ENCODE data around the gene ZC3H13.

The ZC3H13 gene

DNA sequence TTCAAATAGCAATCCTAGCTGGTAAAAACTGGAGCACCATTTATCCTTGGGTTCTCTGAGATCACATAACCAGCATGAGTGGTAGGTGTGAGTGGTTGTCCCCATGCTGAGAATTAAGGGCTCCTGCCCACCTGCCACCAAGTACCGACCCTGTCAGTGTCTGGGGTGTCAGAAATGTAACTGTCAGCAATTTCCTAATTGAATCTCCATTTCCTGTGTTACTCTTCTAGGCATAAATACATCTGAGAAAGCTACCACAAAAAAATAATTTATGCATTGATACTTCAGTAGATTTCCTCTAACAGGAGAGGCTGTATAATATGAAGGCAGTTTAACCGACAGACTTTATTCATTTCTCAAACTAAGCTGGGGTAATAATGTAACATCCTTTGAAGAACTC, 27.2 kb upstream of the ZC3H13 start:
- TF ChIP-seq GATA2 (IDR thresholded peaks at IDR 0.05; ENCODE audit: low read depth, low read length) (no peak), GATA3 (IDR thresholded peaks at IDR 0.05; ENCODE audit: low read depth, low read length) (no peak)

DNA sequence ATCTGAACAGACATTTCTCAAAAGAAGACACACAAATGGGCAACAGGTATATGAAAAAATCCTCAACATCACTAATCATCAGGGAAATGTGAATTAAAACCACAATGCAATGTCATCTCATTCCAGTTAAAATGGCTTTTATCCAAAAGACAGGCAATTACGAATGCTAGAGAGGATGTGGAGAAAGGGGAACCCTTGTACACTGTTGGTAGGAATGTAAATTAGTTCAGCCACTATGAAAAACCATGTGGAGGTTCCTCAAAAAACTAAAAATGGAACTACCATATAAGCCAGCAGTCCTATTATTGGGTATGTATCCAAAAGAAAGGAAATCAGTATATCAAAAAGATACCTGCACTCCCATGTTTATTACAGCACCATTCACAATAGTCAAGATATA, 24.7 kb upstream of the ZC3H13 start:
- TF ChIP-seq GATA2 (IDR thresholded peaks at IDR 0.05; ENCODE audit: low read depth, low read length) (no peak), GATA3 (IDR thresholded peaks at IDR 0.05; ENCODE audit: low read depth, low read length) (no peak)

DNA sequence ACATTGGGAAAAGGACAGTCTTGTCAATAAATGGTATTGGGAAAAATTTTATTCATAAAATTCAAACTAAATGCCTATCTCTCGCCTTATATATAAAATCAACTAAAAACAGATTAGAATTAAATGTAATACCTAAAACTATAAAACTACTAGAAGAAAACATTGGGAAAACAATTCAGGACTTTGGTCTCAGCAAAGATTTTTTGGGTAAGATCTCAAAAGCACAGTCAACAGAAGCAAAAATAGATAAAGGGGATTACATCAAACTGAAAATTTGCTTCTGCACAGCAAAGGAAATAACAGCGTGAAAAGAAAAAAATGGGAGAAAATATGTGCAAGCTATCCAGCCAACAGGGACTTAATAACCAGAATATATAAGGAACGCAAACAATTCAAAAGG, 24.3 kb upstream of the ZC3H13 start:
- no peak for TF ChIP-seq GATA2 (IDR thresholded peaks at IDR 0.05; ENCODE audit: low read depth, low read length)
- no peak for TF ChIP-seq GATA3 (IDR thresholded peaks at IDR 0.05; ENCODE audit: low read depth, low read length)

DNA sequence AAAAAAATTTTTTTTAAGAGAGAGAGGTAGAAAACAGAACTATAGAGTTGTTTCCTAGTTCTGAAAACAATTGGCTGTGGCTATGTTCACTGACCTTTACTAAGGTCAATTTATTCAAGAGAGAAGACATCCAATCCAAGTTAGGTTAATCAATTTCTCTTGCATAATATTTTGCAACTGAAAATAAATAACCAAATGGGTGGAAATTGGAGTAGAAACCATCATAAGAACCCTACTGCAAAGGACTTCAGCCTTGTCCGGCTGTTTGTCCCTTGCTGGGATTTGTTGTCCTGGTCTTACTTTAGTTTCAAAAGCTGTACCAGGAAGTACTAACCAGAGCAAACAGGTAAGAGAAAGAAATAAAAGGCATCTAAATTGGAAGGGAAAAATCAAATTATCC, 23.3 kb upstream of the ZC3H13 start:
- no peak for TF ChIP-seq GATA2 (IDR thresholded peaks at IDR 0.05; ENCODE audit: low read depth, low read length)
- no peak for TF ChIP-seq GATA3 (IDR thresholded peaks at IDR 0.05; ENCODE audit: low read depth, low read length)

DNA sequence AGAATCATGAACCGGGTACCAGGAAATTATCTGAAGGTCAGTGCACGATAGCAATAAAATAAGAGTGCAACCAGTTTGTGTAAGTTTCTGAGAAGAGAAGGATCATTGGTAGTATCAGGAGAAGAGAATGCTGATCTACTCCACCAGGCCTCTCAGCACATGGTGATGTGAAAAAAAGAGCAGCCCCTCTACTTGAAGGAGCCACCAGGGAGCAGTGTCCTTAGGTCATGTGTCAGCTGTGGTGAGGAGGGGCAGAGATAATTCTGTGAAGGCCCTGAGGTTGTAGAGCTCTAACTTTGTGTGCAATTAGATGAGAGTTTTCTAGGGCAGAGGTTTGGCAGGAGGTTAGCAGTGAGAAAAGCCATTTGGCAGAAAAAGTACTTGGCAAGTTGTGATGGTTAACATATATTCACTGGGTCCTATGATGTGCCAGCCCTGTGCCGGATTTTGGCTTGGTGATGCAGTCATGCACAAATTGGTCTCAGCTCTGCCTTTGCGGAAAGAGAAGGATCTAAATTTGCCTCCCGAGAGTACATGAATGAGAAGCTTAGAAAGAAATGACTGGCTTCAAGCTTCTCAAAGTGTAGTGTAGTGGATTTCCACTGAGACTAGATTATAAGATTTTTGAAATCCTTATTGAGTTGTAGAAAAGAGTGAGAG, 19.2 kb upstream of the ZC3H13 start:
- TF ChIP-seq GATA3 (IDR thresholded peaks at IDR 0.05; ENCODE audit: low read depth, low read length) (no peak), GATA2 (IDR thresholded peaks at IDR 0.05; ENCODE audit: low read depth, low read length) (no peak)

DNA sequence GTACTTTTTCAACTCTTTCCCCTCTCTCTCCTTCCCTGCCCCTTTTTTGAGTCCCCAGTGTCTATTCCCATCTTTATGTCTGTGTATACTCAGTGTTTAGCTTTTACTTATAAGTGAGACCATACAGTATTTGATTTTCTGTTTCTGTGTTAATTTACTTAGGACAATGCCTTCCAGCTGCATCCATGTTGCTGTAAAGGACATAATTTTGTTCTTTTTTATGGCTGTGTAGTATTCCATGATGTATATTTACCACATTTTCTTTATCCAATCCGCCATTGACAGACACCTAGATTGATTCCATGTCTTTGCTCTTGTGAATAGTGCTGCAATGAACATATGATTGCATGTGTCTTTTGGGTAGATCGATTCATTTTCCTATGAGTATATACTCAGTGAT, 10.7 kb upstream of the ZC3H13 start:
- TF ChIP-seq GATA3 (IDR thresholded peaks at IDR 0.05; ENCODE audit: low read depth, low read length), result no peak

DNA sequence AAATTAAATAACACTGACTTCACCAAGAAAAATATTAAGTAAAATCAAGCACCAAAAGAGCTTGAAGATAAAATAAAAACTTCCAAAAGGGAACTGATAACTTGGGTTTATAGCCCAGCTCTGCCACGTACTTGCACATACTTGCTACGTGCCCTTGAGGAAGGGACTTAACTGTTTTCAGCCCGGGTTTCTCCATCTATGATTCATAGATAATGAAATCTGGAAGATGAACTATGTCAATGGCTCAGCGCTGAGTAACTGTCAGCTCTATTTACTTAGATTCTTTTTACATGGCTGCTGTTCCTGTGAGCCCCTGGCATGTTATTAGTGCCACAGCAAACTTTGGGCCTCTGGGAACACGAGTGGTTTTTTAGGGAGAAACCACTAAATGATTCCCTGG, 9.6 kb upstream of the ZC3H13 start:
- no peak for TF ChIP-seq GATA3 (IDR thresholded peaks at IDR 0.05; ENCODE audit: low read depth, low read length)
- no peak for TF ChIP-seq GATA2 (IDR thresholded peaks at IDR 0.05; ENCODE audit: low read depth, low read length)

DNA sequence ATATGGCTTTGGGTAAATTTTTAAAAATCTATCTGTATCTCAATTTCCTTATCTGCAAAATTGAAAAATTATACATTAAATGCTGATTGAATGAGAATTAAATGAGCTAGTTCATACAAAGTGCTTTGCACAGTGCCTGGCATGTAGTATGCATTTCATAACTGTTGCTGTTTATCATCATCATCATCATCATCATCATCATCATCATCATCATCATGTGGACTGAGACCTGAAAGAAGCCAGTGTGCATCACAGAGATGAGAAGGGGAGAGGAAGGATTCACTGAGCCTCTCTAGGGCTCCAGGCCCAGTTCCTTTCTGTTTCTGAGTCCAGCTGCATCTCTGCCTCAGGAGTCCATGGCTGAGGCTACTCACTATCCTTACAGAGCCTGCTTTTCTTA, 6.9 kb upstream of the ZC3H13 start:
- TF ChIP-seq GATA3 (IDR thresholded peaks at IDR 0.05; ENCODE audit: low read depth, low read length), result no peak
- TF ChIP-seq GATA2 (IDR thresholded peaks at IDR 0.05; ENCODE audit: low read depth, low read length), result no peak

DNA sequence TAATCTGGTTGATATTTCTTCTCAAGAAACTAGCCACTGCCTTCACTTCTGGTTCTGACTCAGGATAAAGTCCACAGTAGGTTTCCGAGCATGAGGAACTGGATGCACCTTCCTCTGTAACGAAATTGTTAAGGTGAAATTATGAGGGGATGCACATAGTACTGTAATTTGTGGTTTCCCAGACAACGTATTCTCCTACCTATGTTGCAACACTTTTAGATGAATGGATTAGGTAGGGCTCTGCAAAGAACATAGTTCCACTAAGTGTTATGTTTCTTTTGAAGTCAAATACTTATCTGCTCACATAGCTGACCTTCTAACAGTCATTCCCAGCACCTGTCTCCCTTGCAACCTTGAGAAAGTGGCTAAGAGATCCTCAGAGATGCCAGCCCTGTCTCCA, 5.7 kb upstream of the ZC3H13 start:
- no peak for TF ChIP-seq GATA3 (IDR thresholded peaks at IDR 0.05; ENCODE audit: low read depth, low read length)
- no peak for TF ChIP-seq GATA2 (IDR thresholded peaks at IDR 0.05; ENCODE audit: low read depth, low read length)

DNA sequence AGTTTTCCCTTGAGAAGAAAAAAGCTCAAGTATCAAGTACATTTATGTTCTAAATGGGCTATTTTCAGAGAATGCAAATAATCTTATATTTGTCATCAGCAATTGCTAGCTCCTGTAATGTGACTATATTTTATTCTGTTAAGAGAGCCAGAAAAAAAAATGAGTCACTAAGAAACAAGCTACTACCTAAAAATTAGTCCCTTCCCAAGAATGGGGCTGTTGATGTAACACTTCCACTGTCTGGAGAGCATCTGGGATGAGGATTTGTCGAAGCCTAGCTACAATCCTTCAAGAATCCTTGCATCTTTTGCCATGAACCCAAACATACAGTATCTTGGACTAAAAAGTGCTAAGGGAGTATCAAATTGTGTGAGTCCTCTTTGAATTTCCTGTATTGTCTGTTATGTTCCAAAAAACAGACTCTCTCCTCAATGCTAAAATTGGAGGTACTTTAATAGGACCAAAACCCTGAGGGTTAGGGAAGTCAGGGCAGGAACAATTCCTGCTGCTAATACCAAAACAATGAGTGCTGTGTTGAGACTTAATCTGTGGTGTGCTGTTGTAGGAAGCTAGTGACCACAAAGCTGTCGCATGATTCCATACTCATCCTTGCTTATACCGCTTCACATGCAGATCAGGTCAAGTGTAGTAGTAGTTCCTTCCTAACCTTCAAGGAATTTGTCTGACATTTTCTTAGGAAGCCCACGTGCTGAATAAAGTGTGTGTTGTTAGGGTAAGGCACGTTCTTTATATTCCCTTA, 4.9 kb upstream of the ZC3H13 start:
- TF ChIP-seq GATA2 (IDR thresholded peaks at IDR 0.05; ENCODE audit: low read depth, low read length) (no peak), GATA3 (IDR thresholded peaks at IDR 0.05; ENCODE audit: low read depth, low read length) (no peak)

DNA sequence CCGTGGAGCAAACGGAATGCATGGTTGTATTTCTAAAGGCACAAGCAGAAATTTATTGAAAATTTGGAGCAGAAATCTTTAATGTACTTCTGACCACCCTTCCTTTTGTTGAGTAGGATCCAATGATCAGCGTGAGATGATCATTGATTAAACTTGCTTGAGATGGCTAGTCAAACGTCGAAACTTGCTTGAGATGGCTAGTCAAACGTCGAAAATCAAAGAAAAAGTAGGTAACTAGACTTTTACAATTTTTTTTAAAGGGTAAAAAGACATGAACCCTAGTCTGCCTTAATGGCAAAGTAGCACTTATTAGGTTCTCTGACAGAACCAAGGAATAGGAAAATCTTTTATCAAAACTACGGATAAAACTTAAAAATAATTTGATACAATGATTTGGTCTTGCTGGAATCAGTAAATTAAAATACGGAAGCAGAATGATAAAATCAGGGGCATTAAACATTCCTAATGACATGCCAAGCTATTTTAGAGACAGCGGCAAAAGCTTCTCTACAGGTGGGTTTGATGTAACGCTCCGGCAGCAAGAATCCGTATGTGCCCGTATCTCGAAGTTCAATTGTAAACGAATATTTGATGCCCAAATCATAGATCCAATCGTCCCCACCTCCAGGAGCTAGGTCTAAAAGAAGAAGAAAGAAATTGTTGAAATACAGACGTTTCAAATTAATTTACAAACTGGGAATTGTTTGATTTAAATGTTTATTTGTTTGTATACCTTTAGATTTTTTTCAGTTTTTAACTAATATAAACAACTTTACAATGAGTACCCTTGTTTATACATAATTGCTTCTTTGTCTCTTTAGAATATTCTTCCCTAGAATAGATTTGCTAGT, 841 bp upstream of the ZC3H13 start:
- no peak for TF ChIP-seq GATA3 (IDR thresholded peaks at IDR 0.05; ENCODE audit: low read depth, low read length)
- TF ChIP-seq GATA2 (IDR thresholded peaks at IDR 0.05; ENCODE audit: low read depth, low read length), result no peak

DNA sequence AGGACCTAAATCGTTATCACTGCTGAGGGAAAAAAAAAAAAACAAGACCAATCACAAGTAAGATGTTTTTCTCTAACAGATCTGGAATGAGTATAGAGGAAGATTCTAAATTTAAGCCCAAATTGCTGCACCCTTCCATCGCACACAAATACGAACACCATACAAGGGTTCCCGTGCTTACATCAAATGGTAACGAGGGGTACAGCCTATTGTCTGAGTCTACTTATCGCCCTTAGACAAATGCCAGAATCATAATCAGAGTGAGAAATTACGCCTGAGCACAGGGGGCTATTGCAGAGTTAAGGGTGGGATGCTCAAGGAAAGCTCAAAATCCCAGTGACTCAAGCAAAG, 603 bp downstream of the ZC3H13 start:
- no peak for TF ChIP-seq GATA2 (IDR thresholded peaks at IDR 0.05; ENCODE audit: low read depth, low read length)
- TF ChIP-seq GATA3 (IDR thresholded peaks at IDR 0.05; ENCODE audit: low read depth, low read length), result no peak

DNA sequence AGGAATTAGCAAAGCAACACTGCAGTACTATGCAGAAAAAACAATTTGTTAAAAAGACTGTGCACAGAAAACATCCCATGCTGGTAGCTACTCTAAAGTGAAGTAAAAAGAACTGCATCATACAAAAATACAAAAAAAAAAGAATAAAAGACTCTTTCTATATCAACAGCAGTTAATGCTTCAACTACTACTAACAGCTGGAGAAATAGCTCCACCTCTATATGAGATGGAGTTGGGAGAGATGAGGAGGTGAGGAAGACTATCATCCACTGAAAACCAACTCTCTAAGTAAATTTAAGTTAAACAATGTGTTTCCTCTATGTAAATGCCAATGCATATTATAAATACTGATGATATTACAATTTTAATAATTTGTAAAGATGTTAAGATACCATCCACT, 1.8 kb downstream of the ZC3H13 start:
- TF ChIP-seq GATA2 (IDR thresholded peaks at IDR 0.05; ENCODE audit: low read depth, low read length), result no peak
- no peak for TF ChIP-seq GATA3 (IDR thresholded peaks at IDR 0.05; ENCODE audit: low read depth, low read length)

DNA sequence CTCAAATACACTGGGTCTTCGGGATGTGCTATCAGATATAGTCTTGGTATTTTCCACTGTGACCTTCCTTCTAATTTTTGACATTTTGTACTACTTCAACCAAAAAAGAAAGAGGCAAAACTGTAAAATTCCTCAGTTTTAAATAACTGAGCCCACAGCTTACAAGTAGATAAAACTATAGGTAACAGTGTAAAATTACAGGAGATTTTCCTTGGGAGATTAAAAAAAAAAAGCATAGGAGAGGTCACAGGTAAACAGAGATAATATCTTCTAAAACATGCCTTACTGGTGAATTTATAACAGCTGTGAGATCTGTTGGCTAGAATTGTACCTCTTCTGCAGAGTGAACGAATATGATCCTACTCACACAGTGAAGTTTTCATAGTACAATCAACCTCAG, 7.1 kb downstream of the ZC3H13 start:
- TF ChIP-seq GATA3 (IDR thresholded peaks at IDR 0.05; ENCODE audit: low read depth, low read length) (no peak), GATA2 (IDR thresholded peaks at IDR 0.05; ENCODE audit: low read depth, low read length) (no peak)

DNA sequence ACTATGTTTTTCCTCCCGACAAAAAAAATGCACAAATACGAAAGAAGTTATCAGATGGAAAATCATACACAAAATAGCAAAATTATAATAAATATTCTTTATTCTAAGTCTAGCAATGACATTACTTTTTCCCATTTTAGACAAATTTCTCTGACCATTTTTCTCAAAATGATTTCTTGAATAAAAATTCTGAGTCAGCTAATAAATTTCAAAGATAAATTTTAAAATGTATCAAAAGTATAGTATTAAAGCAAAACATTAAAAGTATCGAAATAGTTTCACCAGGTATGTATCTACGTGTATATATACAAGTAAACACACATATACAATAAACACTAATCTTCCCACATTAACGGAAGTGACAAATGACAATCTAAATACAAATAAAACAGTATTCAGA, 8.9 kb downstream of the ZC3H13 start:
- TF ChIP-seq GATA2 (IDR thresholded peaks at IDR 0.05; ENCODE audit: low read depth, low read length) (no peak), GATA3 (IDR thresholded peaks at IDR 0.05; ENCODE audit: low read depth, low read length) (no peak)
